HPDE6-E6E7 (cell line): ENCODE data around the gene RFTN1.
"Not testable (repeated sequence)": the region's sequence is repeated elsewhere in the genome, so short reads cannot be mapped to it uniquely, and the experiment has no call there.

Experiments
- DNase-seq: peaks from one replicate; pipeline ENCODE4 v3.0.0; 2011; ENCODE audit warnings: missing footprints; ENCODE audit errors: extremely low spot score

Gene RFTN1

DNA sequence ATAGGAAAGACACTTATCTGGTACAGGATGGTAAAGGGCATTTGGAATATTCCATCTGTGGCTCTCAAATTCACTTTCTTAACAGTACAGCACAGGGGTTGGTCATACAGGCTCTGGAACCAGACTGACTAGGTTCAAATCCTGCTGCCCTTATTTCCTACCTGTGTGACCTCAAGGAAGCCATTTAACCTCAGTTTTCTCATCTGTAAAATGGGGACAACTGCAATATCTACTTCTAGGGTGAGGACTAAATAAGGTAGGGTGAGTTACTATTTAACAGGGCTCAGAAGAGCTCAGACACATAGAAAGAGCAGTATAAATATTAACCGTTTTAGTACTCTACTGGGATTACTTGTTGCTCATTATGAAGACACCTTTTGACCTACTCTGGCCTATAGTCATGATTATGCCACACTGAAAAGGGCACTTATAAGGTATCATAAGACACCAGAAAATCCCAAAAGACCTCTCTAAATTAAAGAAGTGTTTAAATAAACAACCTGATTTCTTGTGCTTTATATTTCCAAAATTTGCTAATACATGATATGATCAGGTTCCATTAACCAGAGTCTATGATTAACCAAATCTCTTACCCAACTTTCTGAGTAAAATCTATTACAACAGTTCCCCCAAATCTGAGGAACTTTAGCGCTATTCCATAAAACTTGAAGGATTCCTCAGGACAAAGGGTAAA, 6.5 kb downstream of the RFTN1 start:
- no peak for DNase-seq

DNA sequence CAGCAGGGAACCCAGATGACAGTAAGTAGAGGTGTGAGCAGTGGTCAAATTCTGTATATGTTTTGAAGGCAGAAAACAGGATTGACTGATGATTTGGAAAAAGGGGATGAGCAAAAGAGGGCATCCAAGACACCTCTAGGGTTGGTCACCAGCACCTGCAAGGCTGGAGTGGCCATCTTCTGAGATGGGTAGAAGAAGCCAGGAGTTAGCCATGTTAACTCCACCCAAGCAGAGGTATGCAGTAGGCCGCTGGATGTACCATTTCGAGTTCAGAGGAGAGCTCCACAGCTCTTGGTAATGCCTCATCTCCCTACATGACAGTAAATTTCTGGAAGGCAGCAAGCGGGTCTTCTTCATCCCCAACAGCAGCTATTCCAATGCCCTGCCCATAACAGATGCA, 7.0 kb downstream of the RFTN1 start:
- DNase-seq: no peak

GRCh38 chr3:16504692-16505091, 8.8 kb downstream of the RFTN1 start:
- no peak for DNase-seq

GRCh38 chr3:16504242-16504641, 9.3 kb downstream of the RFTN1 start:
- no peak for DNase-seq

- DNase-seq: no peak
These were observed 10.2 kb downstream of the RFTN1 start for GRCh38 chr3:16503191-16503776.

DNA sequence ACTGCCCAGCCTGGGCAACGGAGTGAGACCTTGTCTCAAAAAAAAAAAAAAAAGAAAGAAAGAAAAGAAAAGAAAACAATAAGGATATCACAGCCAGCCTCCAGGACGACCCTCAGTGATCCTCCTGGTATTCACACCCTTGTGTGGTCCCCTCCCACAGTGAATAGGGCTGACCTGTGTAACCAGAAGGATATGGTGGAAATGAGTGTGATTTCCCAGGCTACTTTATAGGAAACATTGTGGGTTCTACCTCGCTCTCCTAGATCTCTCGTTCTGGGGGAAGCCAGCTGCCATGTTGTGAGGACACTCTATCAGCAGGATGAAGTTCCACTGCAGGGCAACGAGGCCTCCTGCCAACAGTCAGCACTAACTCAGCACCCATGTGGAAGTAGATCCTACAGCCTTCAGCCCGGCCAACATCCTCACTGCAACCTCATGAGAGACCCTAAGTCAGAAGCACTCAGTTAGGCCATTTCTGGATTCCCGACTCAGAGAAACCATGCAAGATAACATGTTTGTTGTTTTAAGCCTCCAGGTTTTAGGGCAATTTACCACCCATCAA, 11.1 kb downstream of the RFTN1 start:
- DNase-seq: no peak

DNA sequence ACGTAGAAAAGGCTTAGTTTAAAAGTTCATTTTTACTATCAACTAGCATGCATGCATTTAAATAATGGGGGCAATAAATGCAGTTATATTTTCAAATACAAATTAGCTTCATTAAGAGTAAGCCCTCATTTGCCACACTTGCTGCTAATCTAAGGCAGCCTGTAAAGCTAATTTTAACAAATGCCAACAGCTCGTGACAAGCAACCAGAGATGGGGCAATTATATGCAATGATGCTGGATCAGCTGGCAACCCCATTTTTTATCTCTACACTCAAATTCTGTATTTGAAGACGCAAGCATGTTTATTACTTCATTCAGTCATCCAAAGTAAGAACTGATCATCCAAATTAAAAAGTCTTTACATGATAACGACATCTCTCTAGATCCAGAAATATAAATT, 12.1 kb downstream of the RFTN1 start:
- no peak for DNase-seq

GRCh38 chr3:16500911-16501310, 12.6 kb downstream of the RFTN1 start:
- DNase-seq: no peak

GRCh38 chr3:16500093-16500492, 13.4 kb downstream of the RFTN1 start:
- no peak for DNase-seq

DNA sequence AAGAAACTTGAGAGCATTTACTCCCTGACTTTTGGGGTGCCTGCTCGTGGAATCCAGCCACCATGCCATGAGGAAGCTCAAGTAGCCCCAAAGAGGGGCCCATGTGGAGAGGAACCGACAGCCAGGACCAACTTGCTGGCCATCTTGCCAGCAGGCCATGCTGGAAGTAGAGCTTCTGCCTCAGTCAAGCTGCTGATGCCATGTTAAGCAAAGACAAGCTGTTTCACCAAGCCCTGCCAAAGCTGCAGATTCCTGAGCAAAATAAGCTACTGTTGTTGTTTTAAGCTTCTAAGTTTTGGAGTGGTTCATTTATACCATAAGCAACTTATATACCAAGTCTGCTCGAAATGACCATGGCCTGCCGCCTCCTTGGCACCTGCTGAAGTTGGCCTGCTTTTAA, 14.1 kb downstream of the RFTN1 start:
- DNase-seq: no peak

GRCh38 chr3:16498130-16498890, 15.2 kb downstream of the RFTN1 start:
- no peak for DNase-seq

GRCh38 chr3:16496408-16497222, 16.9 kb downstream of the RFTN1 start:
- no peak for DNase-seq

DNA sequence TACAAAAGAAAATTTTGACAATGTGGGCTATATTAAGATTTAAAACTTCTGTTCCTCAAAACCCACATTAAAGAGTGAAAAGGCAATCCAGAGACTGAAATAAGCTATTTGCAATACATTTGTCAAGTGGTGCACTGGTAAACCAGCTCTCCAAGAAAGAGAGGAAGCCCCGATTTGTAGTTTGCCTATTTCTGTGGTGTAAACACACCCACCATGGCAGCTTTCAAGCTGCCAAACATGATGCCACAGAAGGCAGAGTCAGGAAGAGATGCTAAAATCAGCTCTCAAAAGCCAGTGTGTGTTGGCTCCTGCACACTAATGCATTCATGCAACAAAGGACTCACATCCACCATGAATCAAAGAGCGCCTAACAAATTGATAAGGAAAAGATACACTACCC, 17.5 kb downstream of the RFTN1 start:
- no peak for DNase-seq

DNA sequence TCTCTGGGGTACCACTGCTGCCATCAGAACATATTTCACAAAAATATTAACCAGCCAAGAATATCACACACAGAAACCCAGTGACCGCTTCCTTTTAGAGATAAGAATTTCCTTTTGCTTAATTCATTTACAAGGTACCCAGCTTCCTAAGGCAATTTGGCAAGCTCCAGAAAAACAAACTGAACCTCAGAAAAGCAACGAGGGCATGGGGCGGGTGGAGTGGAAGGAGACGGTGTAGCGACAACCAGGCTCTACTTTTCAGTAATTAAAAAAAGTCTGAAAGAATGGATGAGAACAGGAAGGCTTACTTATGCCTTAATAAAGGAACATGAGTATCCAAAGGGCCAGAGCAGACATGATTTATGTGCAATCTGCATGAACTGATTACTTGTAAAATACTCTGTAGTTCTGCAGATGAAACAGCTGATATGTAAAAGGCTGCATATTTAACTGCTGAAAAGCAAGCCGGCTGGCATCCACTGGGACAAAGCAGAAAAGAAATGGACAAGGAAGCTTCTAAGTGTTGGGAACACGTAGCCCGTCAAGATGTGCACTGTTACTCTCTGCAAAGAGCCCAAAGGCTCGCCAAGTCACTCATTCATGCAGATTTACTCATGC, 18.6 kb downstream of the RFTN1 start:
- no peak for DNase-seq

DNA sequence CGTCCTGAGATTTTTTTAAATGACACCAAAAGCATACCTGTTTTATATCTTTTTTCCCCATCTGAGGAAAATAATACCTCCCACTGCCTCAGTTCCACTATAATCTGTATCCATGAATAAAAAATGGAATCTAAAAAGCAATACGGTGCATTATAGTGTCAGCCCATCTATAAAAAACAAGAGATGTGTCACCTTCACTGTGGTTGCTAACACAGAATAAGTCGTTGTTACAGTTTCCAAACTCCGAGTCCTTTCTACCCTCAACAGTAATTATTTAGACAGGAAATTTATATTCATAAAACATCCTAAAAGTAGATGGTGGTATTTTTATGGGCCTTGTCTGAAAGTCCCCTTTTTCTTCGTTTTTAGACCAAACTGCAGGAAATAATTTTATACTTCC, 19.4 kb downstream of the RFTN1 start:
- no peak for DNase-seq

DNA sequence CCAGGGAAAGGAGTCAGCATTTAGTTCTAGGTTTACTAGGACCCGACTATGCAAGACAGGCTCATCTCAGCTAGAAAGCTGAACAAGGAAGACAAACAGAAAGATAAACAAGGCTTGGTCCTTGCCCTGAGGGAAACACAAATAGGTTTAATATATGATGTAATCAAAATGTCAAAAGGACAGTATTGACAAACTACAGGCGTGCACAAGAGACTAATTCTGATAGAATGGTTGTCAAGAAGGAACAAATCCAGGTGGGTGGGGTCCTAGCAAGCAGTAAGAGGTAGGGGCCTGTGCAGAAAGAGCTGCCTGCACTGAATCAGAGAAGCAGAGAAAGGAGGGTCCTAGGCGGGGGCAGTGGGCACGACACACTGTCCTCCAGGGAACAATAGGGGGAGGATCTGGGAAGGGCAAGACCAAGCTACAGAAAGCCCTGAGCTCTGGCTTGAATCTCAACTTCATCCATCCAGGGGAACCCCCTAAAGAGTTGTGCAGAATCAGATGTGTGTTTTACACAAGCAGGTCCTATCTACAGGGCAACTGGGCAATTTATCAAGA, 23.4 kb downstream of the RFTN1 start:
- no peak for DNase-seq

DNA sequence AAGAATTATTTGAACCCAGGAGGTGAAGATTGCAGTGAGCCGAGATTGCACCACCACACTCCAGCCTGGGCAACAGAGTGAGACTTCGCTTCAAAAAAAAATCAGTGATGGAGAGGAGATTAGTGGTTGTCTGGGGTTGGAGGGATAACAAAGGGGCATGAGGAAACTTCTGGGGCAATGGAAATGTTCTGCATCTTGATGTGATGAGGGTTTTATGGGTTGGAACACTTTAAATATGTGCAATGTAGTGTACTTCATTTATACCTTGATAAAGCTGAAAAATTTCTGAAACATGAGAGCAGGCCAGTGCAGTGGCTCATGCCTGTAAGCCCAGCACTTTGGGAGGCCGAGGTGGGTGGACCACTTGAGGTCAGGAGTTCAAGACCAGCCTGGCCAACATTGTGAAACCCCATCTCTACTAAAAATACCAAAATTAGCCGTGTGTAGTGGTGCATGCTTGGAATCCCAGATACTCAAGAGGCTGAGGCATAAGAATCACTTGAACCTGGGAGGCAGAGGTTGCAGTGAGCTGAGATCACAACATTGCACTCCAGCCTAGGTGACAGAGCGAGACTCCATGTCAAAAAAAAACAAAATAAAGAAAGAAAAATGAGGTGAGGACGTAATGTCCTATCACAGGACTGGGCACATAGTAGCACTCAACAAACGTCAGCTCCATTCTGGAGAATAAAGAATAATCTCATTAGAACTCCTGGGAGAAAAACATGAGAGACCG, 24.0 kb downstream of the RFTN1 start:
- not testable (repeated sequence) for DNase-seq

- DNase-seq: no peak
These were observed 24.9 kb downstream of the RFTN1 start for GRCh38 chr3:16488637-16489036.

GRCh38 chr3:16487511-16488175, 25.9 kb downstream of the RFTN1 start:
- no peak for DNase-seq

DNA sequence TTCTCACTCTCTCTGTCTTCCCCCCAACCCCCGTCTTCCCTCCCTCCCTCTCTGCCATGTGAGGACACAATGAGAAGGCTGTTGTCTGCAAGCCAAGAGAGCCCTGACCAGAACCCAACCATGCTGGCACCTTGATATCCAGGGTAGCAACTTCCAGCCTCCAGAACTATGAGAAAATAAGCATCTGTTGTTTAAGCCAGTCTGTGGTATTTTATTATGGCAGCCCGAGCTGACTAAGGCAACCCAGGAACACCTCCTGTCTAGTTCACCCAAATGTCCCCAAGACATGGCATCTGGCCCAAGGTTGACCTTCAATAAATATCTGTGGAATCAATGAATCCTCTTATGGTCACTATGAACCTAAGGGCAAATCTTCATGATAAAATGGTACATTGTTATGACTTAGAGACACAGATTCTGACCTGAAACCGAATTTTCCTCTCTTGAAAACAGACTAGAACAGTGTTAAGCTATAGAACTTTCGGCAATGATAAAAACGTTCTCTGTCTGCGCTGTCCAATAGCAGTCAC, 26.5 kb downstream of the RFTN1 start:
- no peak for DNase-seq
